ENCODE measurements around the gene TTLL9. TPM values are rescaled to one million over a fixed set of nuclear protein-coding genes. Genes with fewer than 3 reads are reported as not detected.

The TTLL9 gene
- total and polyA plus RNA-seq, 2 of the 13 experiments (the other 11 are each of a cell fraction or from before 2014, with no cell fraction given): not detected

GRCh38 chr20:31835977-31836852 is 34.2 kb upstream of the TTLL9 start (continued):
- TF ChIP-seq ZFAT (CRISPR knock-in tag; conservative IDR thresholded peaks at IDR 0.05) (no peak), SPEN (CRISPR knock-in tag; IDR thresholded peaks at IDR 0.05; ENCODE audit: low read depth) (no peak), ZNF772 (CRISPR knock-in tag; IDR thresholded peaks at IDR 0.05) (no peak), ZNF143 (CRISPR knock-in tag; IDR thresholded peaks at IDR 0.05) (no peak; the same call in 1 of the 2 replicates), ZNF124 (CRISPR knock-in tag; IDR thresholded peaks at IDR 0.05) (no peak), MEIS1 (CRISPR knock-in tag; IDR thresholded peaks at IDR 0.05; ENCODE audit: borderline replicate concordance) (no peak), HOXA3 (CRISPR knock-in tag; IDR thresholded peaks at IDR 0.05) (no peak), TBL1XR1 (IDR thresholded peaks at IDR 0.05; ENCODE audit: borderline replicate concordance, low read length, partially characterized antibody) (no peak), RFX1 (IDR thresholded peaks at IDR 0.05) (no peak), CBX1 (IDR thresholded peaks at IDR 0.05; ENCODE audit: low read depth) (no peak), ATF7 (IDR thresholded peaks at IDR 0.05) (no peak), ATF7 (CRISPR knock-in tag; IDR thresholded peaks at IDR 0.05) (no peak), BRCA1 (CRISPR knock-in tag; IDR thresholded peaks at IDR 0.05) (no peak), KLF9 (CRISPR knock-in tag; IDR thresholded peaks at IDR 0.05; ENCODE audit: low read depth) (no peak), ATF4 (CRISPR knock-in tag; IDR thresholded peaks at IDR 0.05) (no peak), ZSCAN29 (CRISPR knock-in tag; conservative IDR thresholded peaks at IDR 0.05) (no peak), CENPX (CRISPR knock-in tag; IDR thresholded peaks at IDR 0.05) (no peak), SALL2 (CRISPR knock-in tag; IDR thresholded peaks at IDR 0.05) (no peak), ZNF329 (CRISPR knock-in tag; IDR thresholded peaks at IDR 0.05; ENCODE audit: low read depth) (no peak), MBNL3 (CRISPR knock-in tag; conservative IDR thresholded peaks at IDR 0.05) (no peak), U2AF2 (IDR thresholded peaks at IDR 0.05; ENCODE audit: low read depth, low read length) (no peak), ZNF256 (CRISPR knock-in tag; conservative IDR thresholded peaks at IDR 0.05) (no peak), KLF6 (CRISPR knock-in tag; IDR thresholded peaks at IDR 0.05) (no peak), HNF4G (IDR thresholded peaks at IDR 0.05; ENCODE audit: borderline replicate concordance, low read depth, low read length) (0 out of 2 replicates have a peak, but pooled peaks have one; percentile 39), HNF4G (CRISPR knock-in tag; IDR thresholded peaks at IDR 0.05; ENCODE audit: borderline replicate concordance, low read depth) (no peak; the same call in 1 of the 2 replicates), PHF21A (CRISPR knock-in tag; IDR thresholded peaks at IDR 0.05) (no peak)
- TF ChIP-seq, protein P1, sequence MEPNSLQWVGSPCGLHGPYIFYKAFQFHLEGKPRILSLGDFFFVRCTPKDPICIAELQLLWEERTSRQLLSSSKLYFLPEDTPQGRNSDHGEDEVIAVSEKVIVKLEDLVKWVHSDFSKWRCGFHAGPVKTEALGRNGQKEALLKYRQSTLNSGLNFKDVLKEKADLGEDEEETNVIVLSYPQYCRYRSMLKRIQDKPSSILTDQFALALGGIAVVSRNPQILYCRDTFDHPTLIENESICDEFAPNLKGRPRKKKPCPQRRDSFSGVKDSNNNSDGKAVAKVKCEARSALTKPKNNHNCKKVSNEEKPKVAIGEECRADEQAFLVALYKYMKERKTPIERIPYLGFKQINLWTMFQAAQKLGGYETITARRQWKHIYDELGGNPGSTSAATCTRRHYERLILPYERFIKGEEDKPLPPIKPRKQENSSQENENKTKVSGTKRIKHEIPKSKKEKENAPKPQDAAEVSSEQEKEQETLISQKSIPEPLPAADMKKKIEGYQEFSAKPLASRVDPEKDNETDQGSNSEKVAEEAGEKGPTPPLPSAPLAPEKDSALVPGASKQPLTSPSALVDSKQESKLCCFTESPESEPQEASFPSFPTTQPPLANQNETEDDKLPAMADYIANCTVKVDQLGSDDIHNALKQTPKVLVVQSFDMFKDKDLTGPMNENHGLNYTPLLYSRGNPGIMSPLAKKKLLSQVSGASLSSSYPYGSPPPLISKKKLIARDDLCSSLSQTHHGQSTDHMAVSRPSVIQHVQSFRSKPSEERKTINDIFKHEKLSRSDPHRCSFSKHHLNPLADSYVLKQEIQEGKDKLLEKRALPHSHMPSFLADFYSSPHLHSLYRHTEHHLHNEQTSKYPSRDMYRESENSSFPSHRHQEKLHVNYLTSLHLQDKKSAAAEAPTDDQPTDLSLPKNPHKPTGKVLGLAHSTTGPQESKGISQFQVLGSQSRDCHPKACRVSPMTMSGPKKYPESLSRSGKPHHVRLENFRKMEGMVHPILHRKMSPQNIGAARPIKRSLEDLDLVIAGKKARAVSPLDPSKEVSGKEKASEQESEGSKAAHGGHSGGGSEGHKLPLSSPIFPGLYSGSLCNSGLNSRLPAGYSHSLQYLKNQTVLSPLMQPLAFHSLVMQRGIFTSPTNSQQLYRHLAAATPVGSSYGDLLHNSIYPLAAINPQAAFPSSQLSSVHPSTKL (CRISPR knock-in tag; IDR thresholded peaks at IDR 0.05): peak; percentile 60

All from HepG2 (cell line).